Activated T-cell treated with anti-CD3 and anti-CD28 coated beads for 4 hours (primary cell): ENCODE data around the gene NLRC5.
A peak's percentile ranks its signal among the peaks of the same experiment; 100 is the strongest.
"Not testable (repeated sequence)": the region's sequence is repeated elsewhere in the genome, so short reads cannot be mapped to it uniquely, and the experiment has no call there.

ENCODE experiments used
- DNase-seq: peaks from one replicate; pipeline ENCODE4 v3.0.0-alpha.2; 2020

NLRC5 gene

GRCh38 chr16:57107321-57107922, 118.1 kb downstream of the NLRC5 start:
- no peak for DNase-seq

GRCh38 chr16:57108432-57108831, 119.1 kb downstream of the NLRC5 start:
- DNase-seq, result no peak

GRCh38 chr16:57109259-57110105, 120.1 kb downstream of the NLRC5 start:
- DNase-seq, result not testable (repeated sequence)

- DNase-seq, result no peak
Observed at GRCh38 chr16:57110937-57111336, 121.6 kb downstream of the NLRC5 start.

- no peak for DNase-seq
Observed at GRCh38 chr16:57111420-57111819, 122.1 kb downstream of the NLRC5 start.

- no peak for DNase-seq
Observed at GRCh38 chr16:57112403-57113041, 123.2 kb downstream of the NLRC5 start.

GRCh38 chr16:57113042-57113453, 123.7 kb downstream of the NLRC5 start:
- no peak for DNase-seq

GRCh38 chr16:57113664-57114063, 124.3 kb downstream of the NLRC5 start:
- no peak for DNase-seq

GRCh38 chr16:57115168-57115513, 125.8 kb downstream of the NLRC5 start:
- DNase-seq, result no peak

- DNase-seq, result no peak
Observed at GRCh38 chr16:57115514-57116182, 126.3 kb downstream of the NLRC5 start.

GRCh38 chr16:57118461-57119084, 129.2 kb downstream of the NLRC5 start:
- DNase-seq, result no peak

GRCh38 chr16:57123216-57123973, 134.0 kb downstream of the NLRC5 start:
- no peak for DNase-seq

- DNase-seq, result no peak
Observed at GRCh38 chr16:57123974-57124674, 134.8 kb downstream of the NLRC5 start.

GRCh38 chr16:57125376-57125775, 136.0 kb downstream of the NLRC5 start:
- no peak for DNase-seq

GRCh38 chr16:57125969-57126368, 136.6 kb downstream of the NLRC5 start:
- no peak for DNase-seq

- DNase-seq, result no peak
Observed at GRCh38 chr16:57126411-57126810, 137.1 kb downstream of the NLRC5 start.

GRCh38 chr16:57127037-57127763, 137.8 kb downstream of the NLRC5 start:
- DNase-seq, result no peak

GRCh38 chr16:57127836-57128235, 138.5 kb downstream of the NLRC5 start:
- no peak for DNase-seq

GRCh38 chr16:57128771-57129389, 139.5 kb downstream of the NLRC5 start:
- peak; percentile 21 for DNase-seq

- DNase-seq, result no peak
Observed at GRCh38 chr16:57130950-57131321, 141.6 kb downstream of the NLRC5 start.
